Activated T-cell treated with anti-CD3 and anti-CD28 coated beads, Interleukin-2, amount 50 U/mL, for 4 hours (primary cell): ENCODE data around the gene STAT2. TPM values are rescaled to one million over a fixed set of nuclear protein-coding genes. Genes with fewer than 3 reads are reported as not detected.
"Not testable (repeated sequence)": the region's sequence is repeated elsewhere in the genome, so short reads cannot be mapped to it uniquely, and the experiment has no call there.

Experiments used
- ATAC-seq, 2 donors: fragments of 200-7000 bp; cut with Tn5 transposase; one replicate each; pipeline ENCODE4 v1.10.0; 2021
- DNase-seq: peaks from one replicate; pipeline ENCODE4 v3.0.0-alpha.2; 2020
- H3K27me3 Mint-ChIP-seq: one replicate; pipeline ENCODE4 v1.8.0; 2021; ENCODE audit warnings: low read depth, mixed read lengths
- H3K36me3 Mint-ChIP-seq: one replicate; pipeline ENCODE4 v1.8.0; 2022; ENCODE audit warnings: mixed read lengths; ENCODE audit not compliant: insufficient read depth
- H3K4me1 Mint-ChIP-seq: one replicate; pipeline ENCODE4 v1.8.0; 2021; ENCODE audit warnings: low read depth, mixed read lengths
- H3K4me3 Mint-ChIP-seq: one replicate; pipeline ENCODE4 v1.8.0; 2021; ENCODE audit warnings: mild to moderate bottlenecking, moderate library complexity, mixed read lengths
- H3K9me3 Mint-ChIP-seq: one replicate; pipeline ENCODE4 v1.8.0; 2021; ENCODE audit warnings: mixed read lengths
- total RNA-seq, 3 donors: library from RNA; stranded (reverse); gene quantifications; one replicate each; pipeline ENCODE4 v1.2.1, GENCODE V29; 2021

The STAT2 gene
- total RNA-seq, 3 donors from 2014 or later: 35.8 to 55.5 (median 50.4) TPM

GRCh38 chr12:56326126-56326525, 33.8 kb downstream of the STAT2 start:
- H3K9me3 Mint-ChIP-seq: no peaks in the 10 kb centered on the region
- peaks cover 47% of the 10 kb centered on the region for H3K36me3 Mint-ChIP-seq

GRCh38 chr12:56324206-56324605, 35.7 kb downstream of the STAT2 start:
- DNase-seq (no peak), ATAC-seq (no peak)
- Mint-ChIP-seq H3K4me3 (no peak overlapping the region), H3K9me3 (no peaks in the 10 kb centered on the region), H3K27me3 (no peaks in the 10 kb centered on the region), H3K36me3 (peaks cover 52% of the 10 kb centered on the region), H3K4me1 (peaks cover 2% of the 10 kb centered on the region)

More at GRCh38 chr12:56326126-56326525, 33.8 kb downstream of the STAT2 start:
- Mint-ChIP-seq H3K4me1 (peaks cover under 1% of the 10 kb centered on the region), H3K27me3 (no peaks in the 10 kb centered on the region), H3K4me3 (no peak overlapping the region)
- ATAC-seq: no peak
- no peak for DNase-seq

GRCh38 chr12:56321610-56322009, 38.3 kb downstream of the STAT2 start:
- not testable (repeated sequence) for DNase-seq, ATAC-seq, H3K4me1 Mint-ChIP-seq, H3K4me3 Mint-ChIP-seq, H3K9me3 Mint-ChIP-seq, H3K27me3 Mint-ChIP-seq
- H3K36me3 Mint-ChIP-seq: peaks cover 40% of the 10 kb centered on the region

GRCh38 chr12:56321027-56321426, 38.9 kb downstream of the STAT2 start:
- ATAC-seq (no peak), DNase-seq (no peak)
- Mint-ChIP-seq H3K9me3 (no peaks in the 10 kb centered on the region), H3K36me3 (peaks cover 34% of the 10 kb centered on the region), H3K4me3 (no peak overlapping the region), H3K27me3 (no peaks in the 10 kb centered on the region), H3K4me1 (peaks cover 8% of the 10 kb centered on the region)

- Mint-ChIP-seq H3K36me3 (peaks cover 11% of the 10 kb centered on the region), H3K4me1 (peaks cover 16% of the 10 kb centered on the region), H3K27me3 (no peaks in the 10 kb centered on the region), H3K4me3 (peak overlapping the region; percentile 27), H3K9me3 (no peaks in the 10 kb centered on the region)
- ATAC-seq (no peak), DNase-seq (no peak)
Measured at GRCh38 chr12:56317675-56318074, 42.2 kb downstream of the STAT2 start.

- ATAC-seq: peak; percentile 95 to 96
- H3K4me1 Mint-ChIP-seq: peaks cover 16% of the 10 kb centered on the region
- peak; percentile 88 for DNase-seq
- H3K4me3 Mint-ChIP-seq: peak within 1 kb of the TSS; percentile 99
- no peaks in the 10 kb centered on the region for H3K9me3 Mint-ChIP-seq
- H3K36me3 Mint-ChIP-seq: peaks cover 7% of the 10 kb centered on the region
- no peaks in the 10 kb centered on the region for H3K27me3 Mint-ChIP-seq
Measured at GRCh38 chr12:56315622-56316473, 44.1 kb downstream of the STAT2 start, which contains the start of gene CNPY2. CNPY2 (minus strand) TSS chr12:56315988; CDS start chr12:56315217, 771 bp downstream.

- ATAC-seq (peak; percentile 2 to 4), DNase-seq (peak; percentile 6)
- Mint-ChIP-seq H3K27me3 (no peaks in the 10 kb centered on the region), H3K4me1 (peaks cover 16% of the 10 kb centered on the region), H3K9me3 (no peaks in the 10 kb centered on the region), H3K36me3 (peaks cover 7% of the 10 kb centered on the region), H3K4me3 (peak overlapping the region; percentile 99)
Measured at GRCh38 chr12:56315249-56315621, 44.7 kb downstream of the STAT2 start.

GRCh38 chr12:56311003-56311402, 48.9 kb downstream of the STAT2 start:
- H3K36me3 Mint-ChIP-seq: peaks cover 12% of the 10 kb centered on the region
- H3K27me3 Mint-ChIP-seq: no peaks in the 10 kb centered on the region
- H3K4me3 Mint-ChIP-seq: no peak overlapping the region
- H3K4me1 Mint-ChIP-seq: peaks cover 8% of the 10 kb centered on the region
- H3K9me3 Mint-ChIP-seq: no peaks in the 10 kb centered on the region
- ATAC-seq: no peak
- no peak for DNase-seq

GRCh38 chr12:56308714-56309113, 51.2 kb downstream of the STAT2 start:
- H3K36me3 Mint-ChIP-seq: peaks cover 17% of the 10 kb centered on the region
- no peaks in the 10 kb centered on the region for H3K27me3 Mint-ChIP-seq
- H3K4me3 Mint-ChIP-seq: no peak overlapping the region
- ATAC-seq: no peak
- no peak for DNase-seq
- H3K9me3 Mint-ChIP-seq: no peaks in the 10 kb centered on the region
- H3K4me1 Mint-ChIP-seq: no peaks in the 10 kb centered on the region

GRCh38 chr12:56307221-56307965, 52.5 kb downstream of the STAT2 start:
- ATAC-seq (no peak), DNase-seq (no peak)
- H3K9me3 Mint-ChIP-seq: no peaks in the 10 kb centered on the region
- no peaks in the 10 kb centered on the region for H3K27me3 Mint-ChIP-seq
- H3K4me3 Mint-ChIP-seq: no peak overlapping the region
- no peaks in the 10 kb centered on the region for H3K4me1 Mint-ChIP-seq
- H3K36me3 Mint-ChIP-seq: peaks cover 17% of the 10 kb centered on the region

- no peak for ATAC-seq
Measured at GRCh38 chr12:56304872-56305590, 54.9 kb downstream of the STAT2 start.

GRCh38 chr12:56304276-56304675, 55.6 kb downstream of the STAT2 start:
- H3K4me3 Mint-ChIP-seq: no peak overlapping the region
- no peaks in the 10 kb centered on the region for H3K27me3 Mint-ChIP-seq
- no peak for ATAC-seq
- no peaks in the 10 kb centered on the region for H3K9me3 Mint-ChIP-seq
- no peak for DNase-seq
- peaks cover 19% of the 10 kb centered on the region for H3K4me1 Mint-ChIP-seq
- H3K36me3 Mint-ChIP-seq: peaks cover 10% of the 10 kb centered on the region

More at GRCh38 chr12:56304872-56305590, 54.9 kb downstream of the STAT2 start:
- peaks cover 19% of the 10 kb centered on the region for H3K4me1 Mint-ChIP-seq
- H3K27me3 Mint-ChIP-seq: no peaks in the 10 kb centered on the region
- H3K4me3 Mint-ChIP-seq: no peak overlapping the region
- peaks cover 15% of the 10 kb centered on the region for H3K36me3 Mint-ChIP-seq
- H3K9me3 Mint-ChIP-seq: no peaks in the 10 kb centered on the region
- no peak for DNase-seq

GRCh38 chr12:56300644-56301464, 59.1 kb downstream of the STAT2 start:
- H3K27me3 Mint-ChIP-seq: no peaks in the 10 kb centered on the region
- H3K36me3 Mint-ChIP-seq: peaks cover 10% of the 10 kb centered on the region
- DNase-seq (no peak), ATAC-seq (no peak)
- H3K4me1 Mint-ChIP-seq: peaks cover 50% of the 10 kb centered on the region
- peak overlapping the region; percentile 94 for H3K4me3 Mint-ChIP-seq
- no peaks in the 10 kb centered on the region for H3K9me3 Mint-ChIP-seq
